Head of caudate nucleus (tissue), 42 donors: ENCODE measurements around the gene HSPA1A.

Experiments used
- DNase-seq, 42 donors: peaks; one replicate each; pipeline versions ENCODE4 v3.0.0 to v3.0.0-alpha.2; 2020 to 2021; ENCODE audit warnings: mixed read lengths in 7 of 42
- intact Hi-C: fragments of 100-400 bp; cut with DNase I; formaldehyde crosslinking; loops from one replicate; pipeline ENCODE4 v1.15.0; 2022

HSPA1A gene

DNA sequence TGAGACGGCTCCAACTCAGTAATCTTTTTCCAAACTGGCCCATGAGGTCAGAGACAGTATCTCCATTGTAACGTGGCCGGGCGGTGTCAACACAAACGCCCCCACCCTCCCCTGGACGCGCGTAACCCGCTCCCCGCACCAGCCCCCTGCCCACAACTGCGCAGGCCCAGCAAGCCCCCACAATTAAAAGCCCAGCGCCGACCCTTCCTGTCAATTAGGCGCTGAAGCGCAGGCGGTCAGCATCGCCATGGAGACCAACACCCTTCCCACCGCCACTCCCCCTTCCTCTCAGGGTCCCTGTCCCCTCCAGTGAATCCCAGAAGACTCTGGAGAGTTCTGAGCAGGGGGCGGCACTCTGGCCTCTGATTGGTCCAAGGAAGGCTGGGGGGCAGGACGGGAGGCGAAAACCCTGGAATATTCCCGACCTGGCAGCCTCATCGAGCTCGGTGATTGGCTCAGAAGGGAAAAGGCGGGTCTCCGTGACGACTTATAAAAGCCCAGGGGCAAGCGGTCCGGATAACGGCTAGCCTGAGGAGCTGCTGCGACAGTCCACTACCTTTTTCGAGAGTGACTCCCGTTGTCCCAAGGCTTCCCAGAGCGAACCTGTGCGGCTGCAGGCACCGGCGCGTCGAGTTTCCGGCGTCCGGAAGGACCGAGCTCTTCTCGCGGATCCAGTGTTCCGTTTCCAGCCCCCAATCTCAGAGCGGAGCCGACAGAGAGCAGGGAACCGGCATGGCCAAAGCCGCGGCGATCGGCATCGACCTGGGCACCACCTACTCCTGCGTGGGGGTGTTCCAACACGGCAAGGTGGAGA, at the start of gene HSPA1A, which contains the start of gene HSPA1L:
HSPA1A (plus strand) TSS at position 519 of the 814 bp plus-strand sequence; CDS start at position 733, 214 bp downstream.
HSPA1L (minus strand) TSS at position 259 of the 814 bp plus-strand sequence. CDS start 3,311 bp downstream, outside the sequence.
- intact Hi-C loops, result no loop called here
- peak; percentile 93 to 99 (median 97) for DNase-seq

DNA sequence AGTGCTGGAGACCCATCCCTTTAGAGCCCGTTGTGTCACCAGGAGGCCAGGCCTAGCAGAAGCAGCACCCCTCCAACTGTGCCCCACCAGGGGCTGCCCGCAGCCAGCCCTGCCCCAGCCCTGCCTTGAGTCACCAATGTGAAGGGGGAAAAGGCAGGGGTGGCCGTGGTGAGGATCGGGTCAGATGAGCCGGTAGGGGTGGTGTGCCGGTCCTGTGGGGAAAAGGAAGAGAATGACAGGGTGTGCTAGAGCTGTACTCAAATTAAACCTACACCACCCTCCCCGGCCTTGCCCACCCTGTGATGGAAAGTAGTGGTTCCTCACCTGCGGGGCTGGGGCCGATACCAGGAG, 49.8 kb upstream of the HSPA1A start:
- intact Hi-C loops, result no loop called here
- no peak for DNase-seq

DNA sequence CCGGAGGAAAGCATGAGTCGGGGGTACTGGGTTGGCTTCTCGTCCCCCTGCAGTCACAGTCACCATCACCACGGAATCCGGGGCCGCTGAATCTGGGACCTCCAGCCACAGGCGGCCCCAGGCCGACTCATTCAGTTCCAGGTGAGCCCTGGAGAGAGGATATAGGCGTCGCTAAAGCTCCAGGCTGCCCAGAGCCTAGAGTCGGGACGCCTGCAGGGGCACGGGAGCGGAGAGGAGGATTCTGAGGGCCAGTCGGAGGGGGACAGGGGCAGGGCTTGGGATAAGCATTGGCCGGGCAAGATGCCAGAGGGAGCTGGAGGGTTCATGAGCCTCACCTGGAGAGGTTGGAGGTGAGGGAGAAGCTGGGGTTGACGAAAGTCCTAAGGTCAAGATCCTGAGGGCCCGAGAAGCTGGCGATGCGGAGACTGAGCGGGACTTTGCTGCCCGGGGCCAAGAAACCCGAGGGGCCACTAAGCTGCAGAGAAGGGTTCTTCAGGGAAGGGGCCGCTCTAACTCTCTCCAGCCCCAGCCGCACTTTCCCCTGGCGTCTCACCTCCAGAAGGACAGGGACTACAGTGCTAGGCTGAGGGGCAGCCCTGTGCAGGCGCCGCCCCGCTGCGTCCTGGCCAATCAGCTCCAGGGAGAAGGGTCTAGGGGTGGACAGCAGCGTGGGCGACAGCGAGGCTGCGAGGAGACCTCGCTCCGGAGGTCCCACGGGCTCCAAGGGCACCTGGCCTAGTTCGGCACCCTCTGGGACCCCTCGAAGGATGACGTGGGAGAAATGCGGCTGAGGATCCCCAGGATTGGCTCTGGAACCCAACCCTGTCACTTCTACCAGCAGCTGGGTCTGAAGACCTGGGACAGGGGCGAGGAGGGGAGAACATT, 49.2 kb upstream of the HSPA1A start:
- no peak for DNase-seq
- intact Hi-C loops, result no loop called here

DNA sequence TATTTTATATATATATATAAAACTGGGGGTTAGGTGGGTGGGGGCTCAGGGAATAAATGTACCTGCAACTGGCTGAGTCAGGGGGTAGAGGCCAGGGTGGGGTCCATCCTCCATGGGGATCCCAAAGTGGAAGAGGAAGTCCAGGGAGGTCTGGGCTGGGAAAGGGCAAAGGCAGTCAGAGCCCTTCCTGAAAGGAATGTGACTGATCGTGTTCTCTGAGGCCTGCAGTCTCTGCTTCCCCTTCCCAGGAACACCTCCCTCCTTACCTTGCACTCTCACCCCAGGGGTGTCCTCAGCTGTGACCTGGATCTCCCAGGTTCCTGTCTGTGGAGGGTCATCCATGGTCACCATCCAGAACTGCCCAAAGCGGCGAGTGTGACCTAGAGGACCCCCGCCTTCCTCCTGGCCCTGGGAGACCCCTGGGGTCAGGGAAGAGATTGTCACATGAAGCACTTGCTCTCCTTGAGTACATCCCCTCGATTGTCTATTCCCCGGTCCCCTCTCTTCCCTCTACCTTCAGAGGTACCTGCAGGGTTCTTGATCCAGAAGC, 48.2 kb upstream of the HSPA1A start:
- DNase-seq, result no peak
- intact Hi-C loops, result no loop called here

DNA sequence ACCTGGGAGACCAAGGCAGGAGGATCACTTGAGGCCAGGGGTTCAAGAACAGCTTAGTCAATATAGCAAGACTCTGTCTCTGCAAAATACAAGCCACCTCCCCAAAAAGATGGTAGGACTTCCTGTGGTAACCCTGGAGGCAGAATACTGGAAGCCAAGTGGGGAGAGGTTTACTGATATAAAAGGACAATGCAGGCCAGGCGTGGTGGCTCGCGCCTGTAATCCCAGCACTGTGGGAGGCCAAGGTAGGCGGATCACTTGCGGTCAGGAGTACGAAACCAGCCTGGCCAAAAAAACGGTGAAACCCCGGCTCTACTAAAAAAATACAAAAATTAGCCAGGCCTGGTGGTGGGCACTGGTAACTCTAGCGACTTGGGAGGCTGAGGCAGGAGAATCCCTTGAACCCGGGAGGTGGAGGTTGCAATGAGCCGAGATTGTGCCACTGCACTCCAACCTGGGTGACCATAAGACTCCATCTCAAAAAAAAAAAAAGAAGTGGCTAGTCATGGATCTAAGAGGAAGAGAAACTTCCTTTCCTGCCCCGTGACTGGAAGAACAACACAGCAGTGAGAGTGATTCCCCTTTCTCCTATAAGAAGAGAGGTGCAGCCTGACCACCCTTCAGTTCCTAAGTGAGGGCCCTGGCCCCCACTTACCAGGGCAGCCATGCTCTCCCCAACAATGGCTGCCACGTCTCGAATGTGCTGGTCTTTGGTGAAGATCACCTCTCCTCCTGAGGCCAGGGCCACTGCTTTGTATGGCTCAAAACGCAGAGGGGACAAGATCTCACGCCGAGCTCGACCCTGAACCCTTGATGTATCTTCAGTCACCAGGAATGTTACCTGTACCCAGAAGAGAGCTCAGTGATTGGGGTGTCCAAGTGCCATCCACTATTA, 46.7 kb upstream of the HSPA1A start:
- intact Hi-C loops, result no loop called here
- peak in 2 of 42 donors; percentile 16 to 51 for DNase-seq

DNA sequence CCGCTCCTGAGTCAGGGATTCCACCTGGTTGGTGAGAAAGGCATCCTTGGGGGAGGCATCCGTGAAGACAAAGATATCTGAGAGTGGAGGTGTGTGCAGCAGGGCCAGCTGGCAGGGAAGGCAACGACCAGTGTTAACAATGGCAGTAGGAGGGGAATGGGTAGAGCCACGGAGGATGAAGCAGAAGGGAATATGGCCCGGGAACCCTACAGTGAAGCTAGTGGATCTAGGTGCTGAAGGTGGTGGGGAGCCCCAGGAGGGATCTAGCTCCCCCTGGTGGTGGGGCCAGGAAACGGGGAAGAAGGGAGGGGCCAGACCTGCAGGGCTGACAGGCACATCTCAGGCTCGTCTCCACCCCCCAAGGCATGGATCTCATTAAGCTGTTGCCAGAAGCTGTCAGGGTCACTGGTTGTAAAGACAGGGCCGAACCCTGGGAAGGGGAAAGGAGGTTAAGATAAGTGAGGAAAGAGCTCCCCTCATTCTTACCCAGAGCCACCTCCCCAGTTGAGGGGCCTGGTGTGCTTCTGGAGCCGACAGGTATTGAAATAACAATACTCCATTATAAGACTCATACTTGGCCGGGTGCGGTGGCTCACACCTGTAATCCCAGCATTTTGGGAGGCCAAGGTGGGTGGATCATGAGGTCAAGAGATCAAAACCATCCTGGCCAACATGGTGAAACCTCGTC, 45.5 kb upstream of the HSPA1A start:
- intact Hi-C loops, result no loop called here

DNA sequence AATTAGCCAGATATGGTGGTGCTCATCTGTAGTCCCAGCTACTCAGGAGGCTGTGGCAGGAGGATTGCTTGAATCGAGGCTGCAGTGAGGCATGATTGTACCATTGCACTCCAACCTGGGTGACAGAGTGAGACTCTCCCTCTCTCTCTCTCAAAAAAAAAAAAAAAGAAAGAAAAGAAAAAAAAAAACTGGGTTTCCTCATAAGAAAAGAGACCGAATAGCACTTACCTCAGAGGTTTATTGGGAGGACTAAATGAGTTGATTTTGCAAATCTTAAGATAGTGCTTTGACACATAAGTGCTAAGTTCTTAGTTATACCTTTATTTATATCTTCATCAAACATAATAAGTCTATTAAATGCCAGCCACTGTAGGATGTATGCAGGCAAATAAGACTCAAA, 44.5 kb upstream of the HSPA1A start:
- DNase-seq, result no peak
- intact Hi-C loops, result no loop called here

More for the DNA sequence above, 45.5 kb upstream of the HSPA1A start:
- peak in 30 of 42 donors; percentile 21 to 73 (median 40) for DNase-seq

DNA sequence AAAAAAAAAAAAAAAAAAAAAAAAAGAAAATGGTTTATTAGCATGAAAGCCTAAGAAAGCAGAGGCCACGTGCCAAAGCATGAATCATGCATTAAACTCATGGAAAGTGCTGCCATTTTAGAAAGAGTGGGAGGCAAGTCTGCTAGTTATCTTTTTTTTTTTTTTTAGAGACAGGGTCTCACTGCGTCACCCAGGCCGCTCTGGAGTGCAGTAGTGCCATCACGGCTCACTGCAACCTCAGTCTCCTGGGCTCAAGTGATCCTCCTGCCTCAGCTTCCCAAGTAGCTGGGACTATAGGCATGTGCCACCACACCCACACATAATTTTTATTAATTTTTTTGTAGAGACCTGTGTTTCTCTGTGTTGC, 43.4 kb upstream of the HSPA1A start:
- DNase-seq, result peak in 16 of 42 donors; percentile 18 to 64 (median 40)
- intact Hi-C loops, result no loop called here

DNA sequence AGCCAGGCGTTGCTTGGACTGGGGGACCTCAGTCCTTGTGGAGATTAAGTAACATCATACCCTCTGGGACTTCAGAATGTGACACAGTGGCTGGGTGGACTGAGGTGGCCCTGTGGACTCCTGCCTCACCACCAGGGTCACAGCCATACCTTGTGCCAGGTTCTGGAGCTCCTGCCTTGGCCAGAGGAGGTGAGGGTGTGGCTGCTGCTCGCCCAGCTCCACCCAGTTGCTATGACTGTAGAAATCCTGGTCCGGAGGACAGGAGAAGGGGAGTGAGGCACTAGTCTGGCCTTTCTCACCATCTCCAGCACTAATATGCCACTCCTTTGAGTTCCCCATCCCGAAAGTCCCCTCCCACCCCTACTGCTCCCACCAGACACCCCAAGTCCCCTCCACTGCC, 40.2 kb upstream of the HSPA1A start:
- no peak for DNase-seq
- intact Hi-C loops, result no loop called here

DNA sequence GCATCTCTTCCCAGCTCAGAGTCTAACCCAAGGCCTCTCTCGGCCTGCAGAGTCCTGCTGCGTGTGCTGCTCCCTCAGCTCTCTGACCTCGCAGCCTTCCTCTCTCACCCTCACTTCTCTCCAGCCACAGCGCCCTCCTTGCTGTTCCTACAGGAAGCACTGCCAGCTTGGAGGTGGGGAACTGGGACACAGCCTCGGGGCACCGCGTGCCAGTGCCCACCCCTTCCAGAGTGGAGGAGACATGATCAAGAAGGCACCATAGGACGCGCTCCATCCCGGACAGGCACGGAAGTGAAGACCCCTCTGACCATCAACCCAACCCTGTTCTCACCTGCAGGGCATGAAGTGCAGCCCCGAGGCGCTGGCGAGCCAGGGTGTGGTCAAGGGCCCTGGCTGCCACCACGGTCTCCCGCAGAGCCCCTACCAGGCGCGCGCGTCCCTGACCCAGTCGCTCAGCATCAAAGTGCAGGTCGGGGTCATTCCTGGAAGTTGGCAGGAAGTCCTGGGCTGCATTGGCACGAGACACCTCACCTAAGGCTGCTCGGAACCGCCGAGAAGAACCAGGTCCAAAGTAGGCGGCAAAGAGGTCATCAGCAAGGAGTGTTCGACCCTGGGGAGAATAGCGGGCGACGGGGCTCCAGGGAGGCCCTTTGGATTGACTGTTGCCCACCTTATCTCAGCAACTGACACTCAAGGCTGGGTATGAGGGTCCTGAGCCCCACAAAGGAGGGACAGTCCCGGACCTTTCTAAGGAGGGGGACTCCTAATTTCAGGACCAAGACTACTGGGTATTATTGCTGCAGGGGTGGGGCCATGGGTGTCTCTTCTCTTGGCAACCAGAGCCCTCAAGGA, 39.5 kb upstream of the HSPA1A start:
- intact Hi-C loops, result no loop called here
- no peak for DNase-seq

DNA sequence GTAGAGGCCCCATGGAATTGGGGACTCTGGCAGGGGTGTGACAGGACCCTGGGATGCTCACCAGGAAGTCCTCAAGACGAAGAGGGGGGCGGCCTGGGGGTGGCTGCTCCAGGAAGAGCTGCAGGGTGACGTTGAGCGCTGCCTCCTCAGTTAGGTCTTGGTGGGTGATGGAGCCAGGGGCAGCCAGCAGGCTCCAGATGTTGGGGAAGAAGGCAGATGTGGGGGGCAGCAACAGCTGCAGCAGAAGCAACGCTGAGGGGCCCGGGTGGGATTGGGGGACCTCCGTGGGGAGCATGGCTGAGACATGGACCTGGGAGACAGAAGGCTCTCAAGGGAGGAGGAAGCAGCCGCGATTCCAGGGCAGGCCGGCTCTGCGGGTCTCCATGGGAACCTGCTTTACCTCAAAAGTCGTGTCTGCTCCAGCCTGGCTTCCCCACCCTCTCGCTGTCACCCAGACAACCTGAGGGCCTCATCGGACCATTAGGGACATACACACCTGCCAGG, 38.8 kb upstream of the HSPA1A start:
- intact Hi-C loops, result no loop called here
- DNase-seq, result peak in 29 of 42 donors; percentile 18 to 73 (median 49)

DNA sequence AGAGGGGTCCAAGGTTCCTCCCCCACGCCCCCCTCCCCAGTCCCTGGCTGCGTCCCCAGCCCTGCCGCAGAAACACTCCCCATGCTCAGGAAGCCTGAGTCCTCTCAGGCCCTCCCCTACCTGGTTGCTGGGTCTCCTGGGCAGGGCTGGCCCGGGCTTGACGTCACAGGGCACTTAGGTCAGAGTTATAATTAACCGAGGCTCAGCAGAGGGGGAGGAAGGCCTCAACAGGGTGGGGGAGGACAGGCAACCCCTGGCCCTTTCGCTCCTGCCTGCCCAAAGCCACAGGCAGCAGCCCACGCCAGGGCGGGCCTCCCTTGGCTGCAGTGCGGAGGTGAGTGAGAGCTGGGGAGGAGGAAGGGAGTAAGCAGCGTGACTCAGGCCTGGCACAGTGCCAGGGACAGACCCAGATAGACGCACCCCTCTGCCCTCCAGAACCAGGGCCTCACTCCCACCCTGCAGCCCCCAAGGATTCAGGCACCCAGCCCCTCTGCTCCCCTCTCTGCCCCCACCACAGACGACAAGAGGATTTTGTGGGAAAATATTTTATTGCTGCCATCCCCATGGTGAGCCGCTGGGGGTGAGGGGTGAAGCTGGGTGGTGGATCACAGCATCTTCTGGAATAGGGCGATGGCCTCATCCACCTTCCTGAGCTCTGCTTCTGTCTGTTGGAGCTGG, 38.2 kb upstream of the HSPA1A start, which contains the start of gene VWA7:
VWA7 (minus strand) TSS at position 340 of the 678 bp plus-strand sequence. CDS start 549 bp downstream, outside the sequence.
- intact Hi-C loops, result no loop called here

DNA sequence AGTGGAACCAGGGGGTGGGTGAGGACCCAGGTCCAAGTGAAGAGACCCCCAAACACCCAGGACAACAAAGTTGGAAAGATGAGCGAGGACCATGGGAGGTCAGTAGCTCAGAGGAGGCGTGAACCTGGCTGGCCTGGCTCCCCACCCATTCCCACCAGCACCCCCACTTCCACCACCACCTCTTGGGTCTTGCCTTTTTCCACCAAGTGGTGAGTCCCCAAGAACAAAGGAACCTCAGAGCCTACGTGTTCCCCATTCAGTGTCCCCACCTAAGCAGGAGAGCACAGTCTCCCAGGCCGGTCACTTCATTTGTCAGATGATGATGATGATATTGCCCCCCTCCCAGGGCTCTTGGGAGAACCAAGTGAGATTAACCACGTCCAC, 37.7 kb upstream of the HSPA1A start:
- intact Hi-C loops, result no loop called here
- no peak for DNase-seq

More for the DNA sequence above, 38.2 kb upstream of the HSPA1A start, which contains the start of gene VWA7:
- DNase-seq, result peak; percentile 44 to 90 (median 71)

DNA sequence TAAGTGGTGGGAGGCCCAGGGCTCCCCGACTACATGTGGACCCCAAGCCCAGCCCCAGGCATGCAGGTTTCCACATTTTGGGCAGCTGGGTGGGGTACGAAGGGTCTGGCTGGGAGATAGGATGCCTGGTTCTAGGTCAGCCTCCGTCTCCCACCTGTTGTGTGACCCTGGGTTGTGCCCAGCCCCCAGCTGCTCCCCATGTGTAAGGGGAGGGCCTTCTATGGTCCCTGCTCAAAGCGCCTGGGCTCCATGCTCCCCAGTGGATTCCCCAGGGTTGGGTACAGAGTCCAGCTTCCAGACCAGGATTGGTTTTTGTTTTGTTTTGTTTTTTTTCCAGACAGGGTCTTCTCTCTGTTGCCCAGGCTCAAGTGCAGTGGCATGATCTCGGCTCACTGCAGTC, 37.1 kb upstream of the HSPA1A start:
- intact Hi-C loops, result no loop called here
- no peak for DNase-seq

DNA sequence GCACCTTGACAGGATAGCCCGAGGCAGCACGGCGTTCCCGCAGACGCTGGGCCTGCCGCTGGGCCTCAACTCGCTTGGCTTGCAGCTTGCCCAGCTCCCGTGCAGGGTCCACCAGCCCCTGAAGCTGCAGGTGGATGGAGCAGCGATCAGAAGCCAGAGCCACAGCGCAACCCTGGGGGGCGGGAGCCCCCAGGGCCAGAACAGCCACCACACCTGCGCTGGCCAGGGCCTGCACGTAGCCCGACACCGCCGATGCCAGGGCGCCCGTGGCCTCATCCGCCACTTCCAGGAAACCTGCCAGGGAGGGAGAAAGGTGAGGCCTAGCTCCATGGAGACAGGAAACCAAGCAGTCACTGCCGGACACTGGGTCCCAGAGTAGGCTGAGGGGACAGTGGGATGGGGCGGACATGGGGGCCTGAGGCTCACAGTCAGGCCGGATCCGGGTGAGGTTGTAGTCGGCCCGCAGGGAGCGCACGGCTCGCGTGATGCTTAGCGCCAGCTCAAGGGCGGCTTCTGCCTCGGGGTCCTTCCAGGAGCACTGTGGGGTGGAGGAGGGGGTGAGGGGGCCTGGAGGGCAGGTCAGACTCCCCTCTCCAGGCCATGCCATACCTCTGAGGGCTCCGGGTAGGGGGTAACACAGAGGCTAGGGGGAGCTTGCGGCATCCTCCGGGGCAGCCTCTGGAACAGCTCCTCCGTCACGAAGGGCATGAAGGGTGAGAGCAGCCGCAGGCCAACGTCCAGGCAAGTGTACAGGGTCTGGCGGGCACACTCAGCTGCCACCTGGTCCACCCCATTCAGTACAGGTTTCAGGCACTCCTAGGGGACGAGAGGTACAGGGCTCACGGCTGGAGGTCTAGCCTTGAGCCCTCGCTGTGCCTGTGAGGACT, 36.1 kb upstream of the HSPA1A start:
- DNase-seq, result no peak
- intact Hi-C loops, result no loop called here
